Coronary artery (tissue), 2 donors: ENCODE measurements around the gene TEDC2.

ENCODE experiments used
- DNase-seq: peaks from one replicate; pipeline ENCODE4 v3.0.0-alpha.2; 2017; ENCODE audit warnings: low spot score
- H3K27ac ChIP-seq, 2 donors: fragments of 200-600 bp; sonication (generic); one replicate each; pipeline ENCODE4 v1.5.1; 2016 to 2019
- H3K4me3 ChIP-seq: fragments of 200-600 bp; sonication (generic); 2 replicates; pipeline ENCODE4 v1.5.1; 2016; ENCODE audit warnings: mild to moderate bottlenecking, moderate library complexity
- TF ChIP-seq, protein P1 (sequence below): fragments of 200-600 bp; sonication (generic); IDR thresholded peaks from one replicate; pipeline ENCODE4 v1.5.1; 2019; ENCODE audit warnings: antibody characterized with exemption

TEDC2 gene

DNA sequence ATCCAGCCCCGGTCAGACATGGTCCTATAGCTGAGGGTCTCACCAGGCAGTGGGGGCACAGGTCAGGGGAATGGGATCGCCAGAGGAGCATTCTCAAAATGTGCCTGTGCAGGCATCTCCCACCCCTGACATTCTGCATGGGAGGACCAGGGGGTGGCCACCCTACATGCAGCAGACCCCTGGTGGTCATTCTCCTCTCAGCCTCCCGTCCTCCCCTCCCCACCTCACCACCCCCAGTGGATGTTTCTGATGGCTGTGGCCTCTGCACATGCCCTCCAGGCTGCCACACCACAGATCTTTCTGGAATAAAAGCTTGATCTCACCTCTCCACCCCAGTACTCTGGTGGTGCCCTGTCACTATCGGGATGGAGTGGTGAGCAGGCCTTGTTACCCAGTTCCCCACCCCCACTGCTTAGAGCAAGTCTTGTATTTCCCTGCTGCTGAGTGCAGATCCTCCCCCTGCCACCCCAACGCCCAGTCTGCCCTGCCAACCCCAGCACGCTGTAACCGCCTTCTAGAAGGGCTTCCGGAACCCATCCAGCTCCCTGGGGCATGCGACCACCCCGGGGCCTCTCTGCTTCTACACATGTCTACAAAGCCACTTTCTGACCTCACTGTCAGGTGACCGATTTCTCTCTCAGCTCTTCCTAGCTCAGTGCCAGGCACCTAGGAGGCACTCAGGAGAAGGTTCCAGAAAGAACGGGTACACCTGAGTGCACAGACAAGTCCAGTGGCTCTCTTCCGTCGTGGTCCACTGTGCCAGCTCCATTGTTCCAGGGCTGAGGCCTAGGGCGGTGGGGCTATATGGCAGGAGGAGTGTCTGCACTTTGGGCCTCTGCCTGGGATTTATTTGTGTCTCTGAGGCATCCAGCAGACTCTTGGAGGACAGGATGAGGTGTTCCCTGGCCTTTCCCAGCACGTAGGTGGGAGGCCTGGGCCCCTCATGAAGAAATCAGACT, 24.3 kb downstream of the TEDC2 start:
- no peak for DNase-seq
- no peak overlapping the region for H3K4me3 ChIP-seq
- H3K27ac ChIP-seq = no peak overlapping the region
- TF ChIP-seq, protein P1, sequence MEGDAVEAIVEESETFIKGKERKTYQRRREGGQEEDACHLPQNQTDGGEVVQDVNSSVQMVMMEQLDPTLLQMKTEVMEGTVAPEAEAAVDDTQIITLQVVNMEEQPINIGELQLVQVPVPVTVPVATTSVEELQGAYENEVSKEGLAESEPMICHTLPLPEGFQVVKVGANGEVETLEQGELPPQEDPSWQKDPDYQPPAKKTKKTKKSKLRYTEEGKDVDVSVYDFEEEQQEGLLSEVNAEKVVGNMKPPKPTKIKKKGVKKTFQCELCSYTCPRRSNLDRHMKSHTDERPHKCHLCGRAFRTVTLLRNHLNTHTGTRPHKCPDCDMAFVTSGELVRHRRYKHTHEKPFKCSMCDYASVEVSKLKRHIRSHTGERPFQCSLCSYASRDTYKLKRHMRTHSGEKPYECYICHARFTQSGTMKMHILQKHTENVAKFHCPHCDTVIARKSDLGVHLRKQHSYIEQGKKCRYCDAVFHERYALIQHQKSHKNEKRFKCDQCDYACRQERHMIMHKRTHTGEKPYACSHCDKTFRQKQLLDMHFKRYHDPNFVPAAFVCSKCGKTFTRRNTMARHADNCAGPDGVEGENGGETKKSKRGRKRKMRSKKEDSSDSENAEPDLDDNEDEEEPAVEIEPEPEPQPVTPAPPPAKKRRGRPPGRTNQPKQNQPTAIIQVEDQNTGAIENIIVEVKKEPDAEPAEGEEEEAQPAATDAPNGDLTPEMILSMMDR = no peak

DNA sequence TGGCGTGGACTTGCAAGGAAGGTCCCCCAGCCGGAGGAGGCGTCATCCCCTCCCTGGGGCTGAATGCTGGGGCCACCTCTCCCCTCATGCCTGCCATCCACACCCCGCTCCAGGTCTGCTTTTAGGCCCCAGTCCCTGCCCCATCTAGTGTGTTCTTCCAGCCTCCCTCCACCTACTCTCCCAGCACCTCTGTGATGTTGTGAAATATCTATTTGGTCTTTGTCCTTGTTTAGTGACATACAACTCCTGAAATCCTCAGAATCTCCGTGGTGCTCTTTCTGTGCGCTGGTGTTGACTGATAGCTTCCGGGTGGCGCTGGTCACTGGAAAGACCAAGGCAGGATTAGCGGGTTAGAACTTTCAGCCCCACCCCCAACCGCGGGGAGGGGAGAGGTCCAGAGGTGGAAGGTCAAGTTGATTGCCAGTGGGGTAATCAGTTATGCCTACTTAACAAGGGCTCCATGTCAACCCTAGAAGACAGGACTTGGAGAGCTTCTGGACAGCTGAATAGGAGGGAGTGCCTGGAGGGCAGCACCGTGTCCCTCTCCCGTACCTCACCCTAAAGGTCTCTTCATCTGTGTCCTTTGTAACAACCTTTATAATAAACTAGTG, 25.1 kb downstream of the TEDC2 start:
- TF ChIP-seq, protein P1 = no peak
- Histone ChIP-seq H3K27ac (no peak overlapping the region), H3K4me3 (no peak overlapping the region)
- DNase-seq = no peak

DNA sequence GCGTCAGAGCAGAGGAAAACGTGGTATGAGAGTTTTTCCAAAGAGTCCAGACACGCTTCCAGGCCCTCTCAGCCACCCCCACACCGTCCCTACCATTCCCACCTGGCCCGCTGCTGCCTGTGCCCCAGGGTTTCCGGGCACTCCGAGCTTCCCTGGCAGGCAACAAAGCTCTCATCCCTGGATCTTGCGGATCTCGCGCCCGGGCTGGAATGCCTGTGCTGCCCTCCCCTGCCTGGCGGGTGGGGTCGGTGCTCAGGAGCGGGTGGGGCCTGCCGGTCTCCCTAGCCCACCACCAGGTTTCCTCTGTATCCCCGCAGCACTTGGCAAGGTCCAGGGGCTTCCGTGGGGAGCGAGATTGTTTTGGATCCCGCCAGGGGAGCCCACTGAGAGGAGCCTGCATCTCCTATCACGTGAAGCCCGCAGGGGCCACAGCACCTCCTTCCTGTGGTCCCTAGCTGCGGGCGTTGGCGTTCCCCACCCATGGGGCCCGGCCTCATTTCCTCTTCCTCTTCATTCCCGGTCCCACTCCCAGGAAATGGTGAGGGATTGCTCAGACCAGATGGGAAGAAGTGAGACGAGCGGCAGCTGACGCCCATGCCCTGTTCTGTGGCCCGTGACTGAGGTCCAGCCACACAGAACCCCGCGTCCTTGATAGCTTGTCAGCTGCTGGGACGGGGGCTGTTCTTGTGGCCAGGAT, 26.1 kb downstream of the TEDC2 start:
- H3K4me3 ChIP-seq = no peak overlapping the region
- no peak overlapping the region for H3K27ac ChIP-seq
- TF ChIP-seq, protein P1 = no peak
- no peak for DNase-seq

DNA sequence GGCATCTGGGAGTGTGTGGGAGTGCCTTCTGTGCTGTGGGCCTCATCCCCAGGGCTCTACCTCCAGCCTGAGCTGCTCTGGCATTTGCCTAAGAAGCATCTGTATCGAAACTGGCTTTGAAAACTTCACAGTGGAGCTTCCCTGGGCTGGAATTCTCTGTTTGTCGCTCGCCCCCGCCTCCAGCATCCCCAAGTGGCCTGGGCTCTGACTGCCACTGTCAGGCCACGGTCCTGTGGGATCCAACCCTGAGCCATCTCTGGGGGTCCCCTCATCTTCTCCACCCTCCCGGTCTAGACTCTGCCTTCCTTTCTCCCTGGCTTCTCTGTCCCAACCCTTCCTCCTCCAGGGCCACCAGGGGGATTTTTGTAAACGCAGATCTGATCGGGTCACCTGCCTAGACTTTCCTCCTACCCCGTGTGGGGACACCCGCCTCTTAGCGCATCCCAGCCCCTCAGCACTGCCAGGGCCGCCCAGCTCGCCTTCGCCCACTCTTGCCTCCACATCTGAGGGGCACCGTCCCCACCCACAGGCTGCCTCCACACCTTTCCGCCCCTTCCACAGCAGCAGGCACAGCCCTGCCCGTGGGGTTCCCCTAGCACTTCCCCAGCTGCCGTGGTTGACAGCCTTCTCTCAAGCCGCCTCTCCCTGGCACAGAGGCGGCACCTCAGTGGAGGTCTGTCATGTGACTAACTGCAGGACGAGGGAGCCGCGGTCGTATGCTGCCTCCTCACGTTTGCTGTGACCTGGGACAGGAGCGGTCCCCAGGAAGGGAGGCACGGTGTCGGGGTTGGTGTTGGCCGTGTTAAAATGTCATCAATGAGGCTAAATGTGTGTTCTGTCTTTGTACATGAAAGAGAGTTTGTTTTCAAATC, 27.0 kb downstream of the TEDC2 start:
- Histone ChIP-seq H3K4me3 (no peak overlapping the region), H3K27ac (no peak overlapping the region)
- no peak for DNase-seq
- TF ChIP-seq, protein P1 = no peak

DNA sequence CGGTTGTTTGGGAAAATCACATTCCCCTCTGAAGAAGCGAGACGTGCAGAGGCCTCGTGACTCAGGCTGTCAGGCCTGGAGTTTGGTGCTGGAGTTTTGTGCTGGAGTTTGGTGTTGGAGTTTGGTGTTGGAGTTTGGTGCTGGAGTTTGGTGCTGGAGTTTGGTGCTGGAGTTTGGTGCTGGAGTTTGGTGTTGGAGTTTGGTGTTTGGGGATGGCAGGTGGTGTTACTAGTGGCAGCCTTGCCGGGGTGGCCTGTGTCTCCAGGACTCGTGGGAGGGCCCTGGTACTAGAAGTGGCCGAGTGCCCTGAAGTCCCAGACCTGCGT, 27.6 kb downstream of the TEDC2 start:
- DNase-seq = no peak
- TF ChIP-seq, protein P1 = no peak
- Histone ChIP-seq H3K4me3 (no peak overlapping the region), H3K27ac (no peak overlapping the region)

DNA sequence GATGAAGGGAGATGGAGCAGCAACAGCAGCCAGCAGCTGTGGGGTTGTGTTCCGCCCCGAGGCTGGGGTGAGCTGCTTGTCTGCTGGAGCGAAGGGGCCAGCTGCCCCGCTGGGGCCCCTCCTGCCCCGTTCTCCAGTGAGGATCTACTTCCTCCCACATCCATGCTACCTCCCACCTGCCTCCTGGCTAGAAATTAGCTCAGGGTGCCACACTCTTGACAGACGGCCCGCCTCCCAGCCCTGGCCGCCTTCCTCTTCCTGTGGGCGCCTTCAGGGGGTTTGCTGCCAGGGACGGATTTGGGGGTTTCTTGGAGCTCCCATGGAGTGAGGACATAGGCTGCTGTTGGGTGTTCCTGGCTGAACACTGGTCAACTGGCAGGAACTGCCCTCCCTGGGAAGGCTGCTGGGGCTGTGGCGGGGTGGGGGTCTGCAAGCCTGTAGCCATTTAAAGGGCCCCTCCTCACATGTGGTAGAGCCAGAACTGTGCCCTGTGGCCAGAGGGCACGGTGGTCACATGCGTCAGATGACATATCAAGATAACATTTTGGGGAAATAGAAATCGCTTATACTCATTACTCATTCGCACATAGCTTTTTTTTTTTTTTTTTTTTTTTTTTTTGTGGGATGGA, 28.1 kb downstream of the TEDC2 start:
- TF ChIP-seq, protein P1 = no peak
- DNase-seq = no peak
- H3K4me3 ChIP-seq = no peak overlapping the region
- H3K27ac ChIP-seq = no peak overlapping the region
